Progenitor cell of endocrine pancreas (in vitro differentiated cells): ENCODE measurements around the gene SLC25A41. TPM values are rescaled to one million over a fixed set of nuclear protein-coding genes. Genes with fewer than 3 reads are reported as not detected.

Experiments
- DNase-seq: peaks from one replicate; pipeline ENCODE4 v3.0.0; 2021; ENCODE audit warnings: low spot score; ENCODE audit not compliant: unreplicated experiment
- H3K27ac Mint-ChIP-seq: 2 replicates; pipeline ENCODE4 v1.8.0; 2021; ENCODE audit warnings: mild to moderate bottlenecking, moderate library complexity, mixed read lengths
- H3K27me3 Mint-ChIP-seq: 2 replicates; pipeline ENCODE4 v1.8.0; 2021; ENCODE audit warnings: mixed read lengths
- H3K36me3 Mint-ChIP-seq: 2 replicates; pipeline ENCODE4 v1.8.0; 2022; ENCODE audit warnings: mixed read lengths; ENCODE audit not compliant: insufficient read depth
- H3K4me1 Mint-ChIP-seq: 2 replicates; pipeline ENCODE4 v1.8.0; 2021; ENCODE audit warnings: low read depth, mixed read lengths
- H3K4me3 Mint-ChIP-seq: 2 replicates; pipeline ENCODE4 v1.8.0; 2021; ENCODE audit warnings: low read depth, mild to moderate bottlenecking, moderate library complexity, mixed read lengths
- H3K9me3 Mint-ChIP-seq: 2 replicates; pipeline ENCODE4 v1.8.0; 2021; ENCODE audit warnings: low read depth, mixed read lengths
- total RNA-seq: library from RNA; stranded (reverse); gene quantifications from 2 replicates; pipeline ENCODE4 v1.2.1, GENCODE V29; 2021
- TF ChIP-seq, protein P1 (sequence below): fragments of 200-600 bp; sonication (generic); IDR thresholded peaks from one replicate; pipeline ENCODE4 v1.5.0; 2021; ENCODE audit warnings: antibody characterized with exemption, mild to moderate bottlenecking; ENCODE audit not compliant: unreplicated experiment

Gene SLC25A41
- total RNA-seq, 1 donor from 2014 or later, result 1.4 TPM

GRCh38 chr19:6393074-6393982 lies 40.2 kb downstream of the SLC25A41 start, which contains the start of gene GTF2F1:
TSS of gene GTF2F1 (minus strand) at chr19:6393164. CDS start at chr19:6392995, 169 bp downstream.
- Mint-ChIP-seq H3K4me1 (peaks cover 20% of the 10 kb centered on the region), H3K36me3 (peaks cover 5% of the 10 kb centered on the region), H3K27me3 (no peaks in the 10 kb centered on the region), H3K9me3 (no peaks in the 10 kb centered on the region), H3K27ac (peak within 1 kb of the TSS; percentile 95), H3K4me3 (peak within 1 kb of the TSS; percentile 90)
- DNase-seq, result peak; percentile 87
- TF ChIP-seq, protein P1, sequence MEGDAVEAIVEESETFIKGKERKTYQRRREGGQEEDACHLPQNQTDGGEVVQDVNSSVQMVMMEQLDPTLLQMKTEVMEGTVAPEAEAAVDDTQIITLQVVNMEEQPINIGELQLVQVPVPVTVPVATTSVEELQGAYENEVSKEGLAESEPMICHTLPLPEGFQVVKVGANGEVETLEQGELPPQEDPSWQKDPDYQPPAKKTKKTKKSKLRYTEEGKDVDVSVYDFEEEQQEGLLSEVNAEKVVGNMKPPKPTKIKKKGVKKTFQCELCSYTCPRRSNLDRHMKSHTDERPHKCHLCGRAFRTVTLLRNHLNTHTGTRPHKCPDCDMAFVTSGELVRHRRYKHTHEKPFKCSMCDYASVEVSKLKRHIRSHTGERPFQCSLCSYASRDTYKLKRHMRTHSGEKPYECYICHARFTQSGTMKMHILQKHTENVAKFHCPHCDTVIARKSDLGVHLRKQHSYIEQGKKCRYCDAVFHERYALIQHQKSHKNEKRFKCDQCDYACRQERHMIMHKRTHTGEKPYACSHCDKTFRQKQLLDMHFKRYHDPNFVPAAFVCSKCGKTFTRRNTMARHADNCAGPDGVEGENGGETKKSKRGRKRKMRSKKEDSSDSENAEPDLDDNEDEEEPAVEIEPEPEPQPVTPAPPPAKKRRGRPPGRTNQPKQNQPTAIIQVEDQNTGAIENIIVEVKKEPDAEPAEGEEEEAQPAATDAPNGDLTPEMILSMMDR, result peak; percentile 35

GRCh38 chr19:6392221-6393073 lies 41.1 kb downstream of the SLC25A41 start:
- H3K4me3 Mint-ChIP-seq, result peak overlapping the region; percentile 90
- no peaks in the 10 kb centered on the region for H3K27me3 Mint-ChIP-seq
- peak overlapping the region; percentile 95 for H3K27ac Mint-ChIP-seq
- TF ChIP-seq, protein P1, result no peak
- no peak for DNase-seq
- H3K36me3 Mint-ChIP-seq, result peaks cover 8% of the 10 kb centered on the region
- no peaks in the 10 kb centered on the region for H3K9me3 Mint-ChIP-seq
- peaks cover 20% of the 10 kb centered on the region for H3K4me1 Mint-ChIP-seq

- Mint-ChIP-seq H3K4me1 (peaks cover 9% of the 10 kb centered on the region), H3K27me3 (no peaks in the 10 kb centered on the region), H3K36me3 (peaks cover 15% of the 10 kb centered on the region), H3K4me3 (no peak overlapping the region), H3K9me3 (no peaks in the 10 kb centered on the region), H3K27ac (no peak overlapping the region)
- TF ChIP-seq, protein P1, result no peak
- no peak for DNase-seq
Observed at GRCh38 chr19:6387372-6387771, 46.2 kb downstream of the SLC25A41 start.

- TF ChIP-seq, protein P1, result no peak
- H3K36me3 Mint-ChIP-seq, result peaks cover 28% of the 10 kb centered on the region
- no peak for DNase-seq
- no peak overlapping the region for H3K27ac Mint-ChIP-seq
- no peaks in the 10 kb centered on the region for H3K9me3 Mint-ChIP-seq
- H3K4me1 Mint-ChIP-seq, result no peaks in the 10 kb centered on the region
- no peaks in the 10 kb centered on the region for H3K27me3 Mint-ChIP-seq
- H3K4me3 Mint-ChIP-seq, result no peak overlapping the region
Observed at GRCh38 chr19:6384381-6384780, 49.2 kb downstream of the SLC25A41 start.

- TF ChIP-seq, protein P1, result no peak
- Mint-ChIP-seq H3K9me3 (no peaks in the 10 kb centered on the region), H3K27ac (no peak overlapping the region), H3K4me1 (no peaks in the 10 kb centered on the region), H3K27me3 (no peaks in the 10 kb centered on the region), H3K36me3 (peaks cover 29% of the 10 kb centered on the region), H3K4me3 (no peak overlapping the region)
- no peak for DNase-seq
Observed at GRCh38 chr19:6383188-6383587, 50.4 kb downstream of the SLC25A41 start.
